ENCODE results near the gene CYP4F3. TPM values are rescaled to one million over a fixed set of nuclear protein-coding genes. Genes with fewer than 3 reads are reported as not detected.

Gene CYP4F3
- total RNA-seq, 1 donor from 2014 or later: 0.56 TPM

GRCh38 chr19:15628236-15629002 is 12.3 kb upstream of the CYP4F3 start:
- Mint-ChIP-seq H3K27me3 (no peaks in the 10 kb centered on the region), H3K4me1 (ENCODE audit: unreplicated experiment) (no peaks in the 10 kb centered on the region), H3K36me3 (no peaks in the 10 kb centered on the region), H3K4me3 (no peak overlapping the region), H3K27ac (no peak overlapping the region), H3K9me3 (no peaks in the 10 kb centered on the region)
- no peak for TF ChIP-seq CTCF (conservative IDR thresholded peaks at IDR 0.05)
- no peak for DNase-seq (ENCODE audit: extremely low spot score, unreplicated experiment)

GRCh38 chr19:15629003-15629880 is 11.5 kb upstream of the CYP4F3 start:
- H3K9me3 Mint-ChIP-seq: no peaks in the 10 kb centered on the region
- no peaks in the 10 kb centered on the region for H3K27me3 Mint-ChIP-seq
- H3K4me3 Mint-ChIP-seq: no peak overlapping the region
- no peaks in the 10 kb centered on the region for H3K4me1 Mint-ChIP-seq (ENCODE audit: unreplicated experiment)
- H3K27ac Mint-ChIP-seq: no peak overlapping the region
- DNase-seq (ENCODE audit: extremely low spot score, unreplicated experiment): no peak
- no peaks in the 10 kb centered on the region for H3K36me3 Mint-ChIP-seq
- TF ChIP-seq CTCF (conservative IDR thresholded peaks at IDR 0.05): peak; percentile 71

GRCh38 chr19:15631817-15632216 is 8.9 kb upstream of the CYP4F3 start:
- H3K9me3 Mint-ChIP-seq: no peaks in the 10 kb centered on the region
- no peaks in the 10 kb centered on the region for H3K27me3 Mint-ChIP-seq
- H3K36me3 Mint-ChIP-seq: no peaks in the 10 kb centered on the region
- no peaks in the 10 kb centered on the region for H3K4me1 Mint-ChIP-seq (ENCODE audit: unreplicated experiment)
- H3K27ac Mint-ChIP-seq: no peak overlapping the region
- DNase-seq (ENCODE audit: extremely low spot score, unreplicated experiment): no peak
- peak; percentile 44 for TF ChIP-seq CTCF (conservative IDR thresholded peaks at IDR 0.05)
- no peak overlapping the region for H3K4me3 Mint-ChIP-seq

DNA sequence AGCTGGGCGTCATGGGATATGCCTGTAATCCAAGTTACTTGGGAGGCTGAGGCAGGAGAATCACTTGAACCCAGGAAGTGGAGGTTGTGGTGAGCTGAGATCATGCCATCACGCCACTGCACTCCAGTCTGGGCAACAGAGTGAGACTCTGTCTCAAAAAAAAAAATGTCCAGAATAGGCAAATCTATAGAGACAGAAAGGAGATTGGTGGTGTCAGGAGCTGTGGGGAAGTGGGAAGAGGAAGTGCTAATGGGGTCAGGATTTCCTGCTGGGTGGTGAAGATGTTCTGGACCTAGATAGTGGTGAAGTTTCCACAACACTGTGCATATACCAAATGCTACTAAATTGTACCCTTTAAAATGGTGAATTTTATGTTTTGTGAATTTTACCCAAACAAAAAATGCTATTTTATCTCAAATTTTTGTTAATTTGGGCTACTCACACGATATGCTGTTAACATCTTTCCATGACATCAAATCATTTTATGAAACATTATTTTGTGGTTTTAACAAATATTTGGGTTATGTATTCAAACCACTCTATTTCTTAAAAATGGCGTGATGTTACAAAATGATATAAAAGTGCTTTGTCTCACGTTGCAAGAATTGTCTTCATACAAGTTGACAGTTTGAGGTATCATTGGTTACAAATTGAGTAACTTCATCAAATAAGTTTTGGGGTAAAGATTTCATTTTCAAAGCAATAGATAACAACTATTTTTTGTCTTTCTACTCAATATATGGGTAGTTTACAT is 7.4 kb upstream of the CYP4F3 start:
- no peaks in the 10 kb centered on the region for H3K27me3 Mint-ChIP-seq
- no peak for DNase-seq (ENCODE audit: extremely low spot score, unreplicated experiment)
- no peak overlapping the region for H3K4me3 Mint-ChIP-seq
- no peaks in the 10 kb centered on the region for H3K4me1 Mint-ChIP-seq (ENCODE audit: unreplicated experiment)
- no peak overlapping the region for H3K27ac Mint-ChIP-seq
- no peak for TF ChIP-seq CTCF (conservative IDR thresholded peaks at IDR 0.05)
- H3K9me3 Mint-ChIP-seq: no peaks in the 10 kb centered on the region
- H3K36me3 Mint-ChIP-seq: no peaks in the 10 kb centered on the region

GRCh38 chr19:15634105-15634504 is 6.6 kb upstream of the CYP4F3 start:
- Mint-ChIP-seq H3K27ac (no peak overlapping the region), H3K36me3 (no peaks in the 10 kb centered on the region), H3K27me3 (no peaks in the 10 kb centered on the region), H3K9me3 (no peaks in the 10 kb centered on the region), H3K4me3 (no peak overlapping the region), H3K4me1 (ENCODE audit: unreplicated experiment) (no peaks in the 10 kb centered on the region)
- no peak for DNase-seq (ENCODE audit: extremely low spot score, unreplicated experiment)
- TF ChIP-seq CTCF (conservative IDR thresholded peaks at IDR 0.05): no peak

All from type B pancreatic cell (in vitro differentiated cells).